Measurements from ENCODE around the gene FHIT. TPM values are rescaled to one million over a fixed set of nuclear protein-coding genes. Genes with fewer than 3 reads are reported as not detected.

Gene FHIT
- polyA plus RNA-seq, 1 of the 3 experiments (the other 2 are of a cell fraction) = 0.41 TPM

- Histone ChIP-seq H3F3A (replicated peaks; ENCODE audit: insufficient read depth) (no peaks in the 10 kb centered on the region), H2AFZ (ENCODE audit: low read depth) (no peak overlapping the region), H4K20me1 (ENCODE audit: insufficient read depth) (no peaks in the 10 kb centered on the region), H3K9me3 (no peaks in the 10 kb centered on the region), H3K27me3 (ENCODE audit: insufficient read depth) (no peaks in the 10 kb centered on the region), H3K79me2 (ENCODE audit: insufficient read depth) (no peaks in the 10 kb centered on the region), H3K27ac (ENCODE audit: low read depth in 2 of 2, low read length in 1 of 2) (no peak overlapping the region), H3K4me3 (ENCODE audit: low read depth in 2 of 2, low read length in 1 of 2) (no peak overlapping the region), H3K9ac (no peak overlapping the region), H3K4me1 (ENCODE audit: control insufficient read depth in 1 of 2, insufficient read depth in 2 of 2, low read depth in 1 of 2, low read length in 1 of 2) (no peaks in the 10 kb centered on the region), H3K4me2 (no peak overlapping the region), H3K9me2 (no peaks in the 10 kb centered on the region), H3K36me3 (replicated peaks in 1 of 2; ENCODE audit: control insufficient read depth in 1 of 2, insufficient read depth in 2 of 2, low read length in 1 of 2) (no peaks in the 10 kb centered on the region)
- POLR2A ChIA-PET = no interaction called here
- WGBS (ENCODE audit: low lambda C conversion rate) = 10% methylated on average over 2 of the region's 2 CpGs
- TF ChIP-seq FOSL2 (IDR thresholded peaks at IDR 0.05; ENCODE audit: borderline replicate concordance, low read depth) (no peak), TCF12 (IDR thresholded peaks at IDR 0.05) (no peak), RXRA (IDR thresholded peaks at IDR 0.05; ENCODE audit: borderline replicate concordance, low read depth) (no peak), NFIC (IDR thresholded peaks at IDR 0.05; ENCODE audit: borderline replicate concordance) (no peak), TAF1 (IDR thresholded peaks at IDR 0.05; ENCODE audit: borderline replicate concordance, low read depth, low read length) (no peak), FOXM1 (IDR thresholded peaks at IDR 0.05; ENCODE audit: low read depth) (no peak), EP300 (IDR thresholded peaks at IDR 0.05; ENCODE audit: borderline replicate concordance in 1 of 2, low read depth in 1 of 2, low read length in 1 of 2) (no peak), RAD21 (IDR thresholded peaks at IDR 0.05; ENCODE audit: low read length) (no peak), MEF2A (IDR thresholded peaks at IDR 0.05; ENCODE audit: borderline replicate concordance, low read depth) (no peak), REST (IDR thresholded peaks at IDR 0.05; ENCODE audit: low read depth, low read length) (no peak), ELF1 (IDR thresholded peaks at IDR 0.05) (no peak), RFX5 (IDR thresholded peaks at IDR 0.05; ENCODE audit: low read length) (no peak), CHD2 (IDR thresholded peaks at IDR 0.05; ENCODE audit: low read length, partially characterized antibody) (no peak), RCOR1 (IDR thresholded peaks at IDR 0.05; ENCODE audit: low read length) (no peak), TEAD4 (IDR thresholded peaks at IDR 0.05; ENCODE audit: borderline replicate concordance, insufficient read depth) (no peak), IRF3 (IDR thresholded peaks at IDR 0.05; ENCODE audit: low read depth, low read length) (no peak), PBX3 (IDR thresholded peaks at IDR 0.05) (no peak)
- no peak for DNase-seq
- CTCF ChIA-PET = no interaction called here
These were observed 977.2 kb downstream of the FHIT start for GRCh38 chr3:60274098-60274497.
